HG03095 (cell line): ENCODE data around the gene KCNIP4.

Source experiments
- ATAC-seq: cut with Tn5 transposase; IDR thresholded peaks from one replicate; pipeline ENCODE4 v1.9.1; 2021; ENCODE audit warnings: moderate library complexity; ENCODE audit not compliant: unreplicated experiment

The KCNIP4 gene

GRCh38 chr4:20997886-20998285 lies 950.7 kb downstream of the KCNIP4 start:
- no peak for ATAC-seq

DNA sequence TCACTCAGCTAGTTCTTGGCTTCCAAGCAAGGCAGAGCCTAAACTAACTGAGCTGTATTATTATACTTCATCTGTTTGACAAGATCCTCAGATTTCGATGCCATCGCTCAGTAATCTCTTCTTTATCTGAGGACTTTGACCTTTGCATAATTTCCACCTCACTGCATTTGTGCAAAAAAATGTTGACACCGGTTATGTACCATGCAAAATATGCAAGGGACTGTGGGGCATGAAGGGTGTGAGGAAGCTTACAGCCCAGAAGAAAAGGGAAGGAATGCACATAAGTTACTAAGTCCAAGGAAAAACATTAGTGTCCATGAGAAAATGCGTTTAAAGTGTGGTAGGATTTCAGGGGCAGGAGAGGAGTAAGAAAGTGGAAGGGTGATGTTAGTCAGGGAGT lies 953.0 kb downstream of the KCNIP4 start:
- ATAC-seq = no peak

- ATAC-seq = no peak
Measured at GRCh38 chr4:20995015-20995414, 953.6 kb downstream of the KCNIP4 start.

DNA sequence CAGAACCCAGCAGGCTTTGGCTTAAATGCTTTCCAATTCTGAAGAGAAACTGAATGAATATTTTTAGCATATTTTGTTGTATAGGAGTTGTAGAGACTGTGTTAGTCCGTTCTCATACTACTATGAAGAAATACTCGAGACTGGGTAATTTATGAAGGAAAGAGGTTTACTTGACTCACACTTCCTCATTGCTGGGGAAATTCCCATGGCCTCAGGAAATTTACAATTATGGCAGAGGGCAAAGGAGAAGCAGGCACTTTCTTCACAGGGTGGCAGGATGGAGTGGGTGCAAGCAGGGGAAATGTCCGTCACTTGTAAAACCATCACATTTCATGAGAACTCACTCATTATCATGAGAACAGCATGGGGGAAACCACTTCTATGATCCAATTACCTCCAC lies 956.6 kb downstream of the KCNIP4 start:
- no peak for ATAC-seq

DNA sequence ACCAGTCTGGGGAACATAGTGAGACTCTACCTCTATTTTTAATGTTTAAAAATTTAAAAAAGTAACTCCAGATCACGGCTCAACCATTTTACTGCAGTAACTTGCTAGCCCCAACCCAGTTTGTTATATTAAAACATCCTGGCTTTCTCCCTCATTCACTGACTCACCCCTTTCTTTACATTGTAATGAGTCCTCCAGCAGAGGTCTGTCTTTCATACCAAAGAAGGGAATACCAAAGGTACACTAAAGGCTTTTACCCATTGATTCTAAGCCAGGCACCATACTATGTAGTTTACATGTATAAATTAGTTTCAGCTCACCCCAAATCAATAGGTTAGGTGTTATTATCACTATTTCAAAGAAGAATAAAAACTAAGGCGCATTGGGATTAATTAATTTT lies 961.4 kb downstream of the KCNIP4 start:
- no peak for ATAC-seq

GRCh38 chr4:20984576-20984836 lies 964.1 kb downstream of the KCNIP4 start:
- no peak for ATAC-seq

DNA sequence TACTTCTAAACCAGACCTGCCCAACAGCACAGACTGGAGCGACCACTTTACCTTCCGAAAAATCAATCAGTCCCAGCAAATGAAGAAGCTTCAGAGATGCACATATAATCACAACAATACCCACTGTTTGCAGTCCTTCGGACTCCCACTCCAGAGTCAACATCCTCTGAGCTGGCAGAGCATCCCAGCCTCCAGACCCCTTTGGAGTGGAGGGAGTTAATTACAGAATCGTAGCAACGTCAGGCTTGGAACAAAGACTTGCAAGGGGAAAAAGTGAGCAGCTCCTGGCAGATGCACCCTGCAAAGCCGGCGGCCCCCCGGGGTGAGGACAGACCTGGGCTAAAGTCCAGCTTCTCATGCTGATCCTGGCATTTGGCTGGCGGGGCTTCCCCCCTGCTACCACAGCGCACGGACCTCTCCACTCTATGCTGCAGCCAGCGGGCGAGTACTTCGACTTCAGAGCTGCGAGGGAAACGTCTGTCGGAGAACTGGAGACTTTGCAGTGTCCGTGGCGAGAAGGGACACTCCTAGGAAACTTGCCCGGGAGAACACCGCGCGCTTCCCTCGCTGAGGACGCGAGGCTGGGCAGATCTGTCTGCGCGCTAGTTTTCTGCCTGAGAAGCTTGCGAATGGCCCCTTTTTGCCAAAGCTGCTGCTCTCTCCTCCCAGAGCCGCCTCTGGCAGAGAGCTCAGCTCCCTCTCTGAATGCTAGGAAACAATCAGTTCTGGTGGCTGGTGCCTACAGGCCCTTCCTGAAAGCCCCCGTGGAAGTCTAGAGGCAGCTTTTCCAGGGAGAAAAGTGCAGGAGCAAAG lies 964.6 kb downstream of the KCNIP4 start:
- ATAC-seq = no peak

DNA sequence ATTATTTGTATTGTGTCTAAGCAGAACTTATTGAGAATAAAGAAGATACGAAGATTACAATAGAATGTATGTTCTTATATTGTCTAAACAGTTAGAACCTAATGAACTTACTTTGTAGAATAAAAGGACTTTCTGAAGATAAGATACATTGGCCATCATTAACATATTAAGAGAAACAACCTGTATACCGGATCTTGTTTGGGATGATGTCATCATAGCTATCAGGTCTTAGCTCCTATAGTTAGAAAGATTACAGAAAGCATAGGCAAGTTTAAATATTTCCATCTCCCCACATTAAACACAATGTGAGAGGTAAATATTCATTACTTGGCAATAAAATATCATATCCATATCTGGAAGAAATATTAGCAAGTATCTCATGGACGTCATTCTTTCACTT lies 966.0 kb downstream of the KCNIP4 start:
- no peak for ATAC-seq

- ATAC-seq = no peak
Measured at GRCh38 chr4:20960291-20960690, 988.3 kb downstream of the KCNIP4 start.

DNA sequence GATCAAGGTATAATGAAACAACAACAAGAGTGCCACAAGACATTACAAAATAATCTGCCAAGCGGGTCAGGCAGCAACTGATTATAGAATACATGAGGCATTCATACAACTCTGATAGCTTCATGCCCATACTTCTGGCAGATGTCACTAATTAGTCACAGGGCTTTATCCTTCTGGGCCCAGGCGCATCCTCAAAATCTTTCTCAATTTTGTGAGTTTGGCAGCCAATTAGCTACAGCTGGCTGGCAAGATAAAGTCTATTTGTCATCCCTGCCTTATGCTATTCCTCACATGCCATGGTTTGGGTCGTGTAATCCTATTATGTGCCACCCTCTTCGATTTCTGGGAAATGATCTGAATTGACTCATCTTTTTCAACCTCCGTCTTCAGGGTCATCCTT lies 994.0 kb downstream of the KCNIP4 start:
- no peak for ATAC-seq

DNA sequence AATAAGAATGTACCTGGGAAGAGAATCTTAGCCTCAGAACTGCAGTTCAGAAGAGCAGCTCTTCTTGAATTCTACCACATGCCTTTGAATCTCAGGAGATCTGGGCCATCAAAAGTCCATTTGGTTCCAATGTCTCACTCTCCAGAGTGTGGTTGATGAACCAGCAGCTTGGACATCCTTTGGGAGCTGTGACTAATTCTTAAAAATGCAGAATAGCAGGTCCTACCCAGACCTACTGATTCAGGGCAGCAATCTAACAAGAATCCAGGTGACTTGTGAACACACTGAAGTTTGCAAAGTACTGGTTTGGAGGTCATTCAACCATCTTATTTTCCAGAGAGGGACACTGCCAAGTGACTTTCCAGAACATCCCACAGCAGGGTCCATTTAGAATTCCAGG lies 1003.6 kb downstream of the KCNIP4 start:
- ATAC-seq = no peak

DNA sequence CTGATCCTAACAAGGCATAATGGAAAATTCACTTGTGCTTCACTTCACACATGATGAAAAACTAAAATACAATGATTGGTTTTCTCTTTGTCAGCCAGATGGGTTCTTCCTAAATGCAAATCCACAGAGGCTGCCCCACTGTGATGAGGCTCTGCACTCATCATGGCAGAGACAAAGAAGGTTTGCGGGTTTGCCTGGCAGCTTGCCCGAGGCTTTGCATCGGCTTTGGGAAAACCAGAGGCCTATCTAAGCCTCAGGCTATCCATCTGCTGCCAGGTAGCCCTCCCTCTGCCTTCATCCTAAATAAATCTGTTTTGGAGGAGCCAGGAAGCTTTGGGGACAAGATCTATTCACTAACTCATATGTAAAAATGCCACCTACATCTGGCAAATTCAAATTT lies 1004.1 kb downstream of the KCNIP4 start:
- no peak for ATAC-seq

- ATAC-seq = no peak
Measured at GRCh38 chr4:20938204-20938603, 1010.4 kb downstream of the KCNIP4 start.

DNA sequence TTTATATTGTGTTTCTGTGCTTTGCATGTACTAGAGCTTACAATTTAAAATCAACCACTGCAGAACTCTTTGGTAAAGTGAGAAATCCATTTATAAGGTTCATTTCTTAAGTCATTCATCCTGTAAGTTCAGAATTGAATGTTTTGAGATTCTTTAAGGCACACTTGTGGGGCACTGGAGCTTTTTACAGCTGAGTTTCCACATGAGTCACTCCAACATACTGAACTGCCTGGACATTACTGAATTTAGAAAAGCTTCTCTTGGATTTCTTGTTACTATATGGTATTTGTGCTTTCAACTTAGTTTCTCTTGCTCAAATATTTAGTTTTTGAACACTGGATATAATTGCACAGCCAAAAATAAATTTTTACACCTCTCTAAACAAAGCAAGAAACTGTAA lies 1022.0 kb downstream of the KCNIP4 start:
- ATAC-seq = no peak

DNA sequence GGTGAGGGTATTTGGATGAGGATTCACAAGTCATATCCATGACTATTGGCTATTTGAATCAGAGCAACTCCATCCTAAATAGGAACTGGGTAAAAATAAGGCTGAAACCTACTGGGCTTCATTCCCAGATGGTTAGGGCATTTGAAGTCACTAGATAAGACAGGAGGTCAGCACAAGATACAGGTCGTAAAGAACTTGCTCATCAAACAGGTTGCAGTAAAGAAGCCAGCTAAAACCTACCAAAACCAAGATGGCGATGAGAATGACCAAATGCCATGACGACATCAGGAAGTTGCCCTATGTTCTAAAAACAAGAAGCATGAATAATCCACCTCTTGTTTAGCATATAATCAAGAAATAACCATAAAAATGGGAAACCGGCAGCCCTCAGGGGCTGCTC lies 1023.4 kb downstream of the KCNIP4 start:
- ATAC-seq = no peak

GRCh38 chr4:20922962-20923361 lies 1025.6 kb downstream of the KCNIP4 start:
- no peak for ATAC-seq

- ATAC-seq = no peak
Measured at GRCh38 chr4:20916106-20916505, 1032.5 kb downstream of the KCNIP4 start.

- ATAC-seq = no peak
Measured at GRCh38 chr4:20904966-20905365, 1043.6 kb downstream of the KCNIP4 start.

GRCh38 chr4:20901851-20902250 lies 1046.7 kb downstream of the KCNIP4 start:
- no peak for ATAC-seq

GRCh38 chr4:20899591-20899990 lies 1049.0 kb downstream of the KCNIP4 start:
- ATAC-seq = no peak

DNA sequence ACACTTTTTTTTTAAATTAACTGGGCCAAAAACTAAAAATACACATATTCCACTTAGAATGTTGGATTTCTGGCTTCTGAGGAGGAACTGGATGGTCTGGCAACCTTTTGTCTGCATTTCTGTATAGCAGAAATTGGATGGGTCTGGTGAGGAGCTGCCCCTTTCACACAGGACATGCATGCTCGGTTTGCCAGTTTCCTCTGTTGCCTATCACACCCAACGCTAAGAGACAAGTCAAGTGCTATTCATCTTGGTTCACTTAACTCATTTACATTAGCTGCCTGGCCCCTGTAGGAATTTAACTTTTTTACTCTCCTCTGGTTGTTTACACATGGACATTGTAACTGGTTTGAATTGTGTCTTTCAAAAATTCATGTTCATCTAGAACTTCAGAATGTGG lies 1052.6 kb downstream of the KCNIP4 start:
- no peak for ATAC-seq

- no peak for ATAC-seq
Measured at GRCh38 chr4:20895208-20895607, 1053.4 kb downstream of the KCNIP4 start.

- no peak for ATAC-seq
Measured at GRCh38 chr4:20890761-20891160, 1057.8 kb downstream of the KCNIP4 start.
